HepG2 (cell line): ENCODE measurements around the gene ADRA2A.

Experiments used
- FOXK1 ChIP-seq: sonication (generic); formaldehyde crosslinking; IDR thresholded peaks from 2 replicates; pipeline ENCODE4 v1.4.0; 2020; ENCODE audit warnings: low read depth, missing genetic modification reagents, borderline replicate concordance
- KDM5B ChIP-seq: sonication (generic); formaldehyde crosslinking; IDR thresholded peaks from 2 replicates; pipeline ENCODE4 v1.4.0; 2020; ENCODE audit warnings: missing genetic modification reagents, mild to moderate bottlenecking, borderline replicate concordance
- MATR3 ChIP-seq: sonication (generic); formaldehyde crosslinking; IDR thresholded peaks from 2 replicates; pipeline ENCODE4 v1.4.0; 2020; ENCODE audit warnings: missing genetic modification reagents
- NR2C2 ChIP-seq: sonication (generic); formaldehyde crosslinking; IDR thresholded peaks from 2 replicates; pipeline ENCODE4 v1.4.0; 2020; ENCODE audit warnings: missing genetic modification reagents, mild to moderate bottlenecking, moderate library complexity, borderline replicate concordance
- SMARCC2 ChIP-seq: fragments of 450-650 bp; IDR thresholded peaks from 2 replicates; pipeline ENCODE4 v1.6.1; 2017; ENCODE audit warnings: antibody characterized with exemption, mild to moderate bottlenecking
- ZNF274 ChIP-seq: sonication (generic); formaldehyde crosslinking; IDR thresholded peaks from 2 replicates; pipeline ENCODE4 v1.5.1; 2020; ENCODE audit warnings: mild to moderate bottlenecking, missing genetic modification reagents

- TF ChIP-seq KDM5B (no peak), ZNF274 (no peak), FOXK1 (CRISPR knock-in tag) (no peak), MATR3 (CRISPR knock-in tag) (no peak), NR2C2 (CRISPR knock-in tag) (no peak), SMARCC2 (no peak)
These were observed 37.3 kb downstream of the ADRA2A start for GRCh38 chr10:111113961-111114757.
